Epithelial cell of proximal tubule (primary cell): ENCODE data around the gene DCBLD2. TPM values are rescaled to one million over a fixed set of nuclear protein-coding genes. Genes with fewer than 3 reads are reported as not detected.

Experiments
- DNase-seq: peaks from one replicate; pipeline ENCODE4 v3.0.0-alpha.2; 2011; ENCODE audit warnings: low read depth
- H3K4me3 ChIP-seq: 2 replicates; pipeline ENCODE4 v1.5.1; 2011; ENCODE audit warnings: low read depth, mild to moderate bottlenecking, low read length
- total RNA-seq: library from RNA; depleted of rRNA; stranded (reverse); fragments of >200 nt; gene quantifications from 2 replicates; pipeline ENCODE4 v1.2.3, GENCODE V29; 2015
- TF ChIP-seq, protein P1 (sequence below): conservative IDR thresholded peaks from 2 replicates; pipeline ENCODE4 v1.5.1; 2012; ENCODE audit warnings: low read depth, mild to moderate bottlenecking, low read length

Gene DCBLD2
- total RNA-seq, 1 donor from 2014 or later = 846 TPM

DNA sequence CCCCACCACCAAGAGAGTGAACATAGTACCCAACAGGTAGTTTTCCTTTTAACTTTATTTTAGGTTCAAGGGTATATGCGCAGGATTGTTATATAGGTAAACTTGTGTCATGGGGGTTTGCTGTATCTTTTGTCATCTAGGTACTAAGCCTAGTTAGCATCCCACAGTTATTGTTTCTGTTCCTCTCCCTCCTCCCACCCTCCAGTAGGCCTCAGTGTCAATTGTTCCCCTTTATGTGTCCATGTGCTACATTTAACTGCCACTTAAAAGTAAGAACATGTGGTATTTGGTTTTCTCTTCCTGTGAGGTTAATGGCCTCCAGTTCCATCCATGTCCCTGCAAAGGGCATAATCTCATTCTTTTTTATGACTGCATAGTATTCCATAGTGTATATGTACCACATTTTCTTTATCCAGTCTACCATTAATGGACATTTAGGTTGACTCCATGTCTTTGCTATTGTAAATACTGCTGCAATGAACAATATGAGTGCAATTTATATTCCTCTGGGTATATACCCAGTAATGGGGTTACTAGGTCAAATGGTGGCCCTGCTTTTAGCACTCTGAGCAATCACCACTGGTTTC is 72.2 kb downstream of the DCBLD2 start:
- no peak for DNase-seq
- TF ChIP-seq, protein P1, sequence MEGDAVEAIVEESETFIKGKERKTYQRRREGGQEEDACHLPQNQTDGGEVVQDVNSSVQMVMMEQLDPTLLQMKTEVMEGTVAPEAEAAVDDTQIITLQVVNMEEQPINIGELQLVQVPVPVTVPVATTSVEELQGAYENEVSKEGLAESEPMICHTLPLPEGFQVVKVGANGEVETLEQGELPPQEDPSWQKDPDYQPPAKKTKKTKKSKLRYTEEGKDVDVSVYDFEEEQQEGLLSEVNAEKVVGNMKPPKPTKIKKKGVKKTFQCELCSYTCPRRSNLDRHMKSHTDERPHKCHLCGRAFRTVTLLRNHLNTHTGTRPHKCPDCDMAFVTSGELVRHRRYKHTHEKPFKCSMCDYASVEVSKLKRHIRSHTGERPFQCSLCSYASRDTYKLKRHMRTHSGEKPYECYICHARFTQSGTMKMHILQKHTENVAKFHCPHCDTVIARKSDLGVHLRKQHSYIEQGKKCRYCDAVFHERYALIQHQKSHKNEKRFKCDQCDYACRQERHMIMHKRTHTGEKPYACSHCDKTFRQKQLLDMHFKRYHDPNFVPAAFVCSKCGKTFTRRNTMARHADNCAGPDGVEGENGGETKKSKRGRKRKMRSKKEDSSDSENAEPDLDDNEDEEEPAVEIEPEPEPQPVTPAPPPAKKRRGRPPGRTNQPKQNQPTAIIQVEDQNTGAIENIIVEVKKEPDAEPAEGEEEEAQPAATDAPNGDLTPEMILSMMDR = no peak
- no peak overlapping the region for H3K4me3 ChIP-seq

DNA sequence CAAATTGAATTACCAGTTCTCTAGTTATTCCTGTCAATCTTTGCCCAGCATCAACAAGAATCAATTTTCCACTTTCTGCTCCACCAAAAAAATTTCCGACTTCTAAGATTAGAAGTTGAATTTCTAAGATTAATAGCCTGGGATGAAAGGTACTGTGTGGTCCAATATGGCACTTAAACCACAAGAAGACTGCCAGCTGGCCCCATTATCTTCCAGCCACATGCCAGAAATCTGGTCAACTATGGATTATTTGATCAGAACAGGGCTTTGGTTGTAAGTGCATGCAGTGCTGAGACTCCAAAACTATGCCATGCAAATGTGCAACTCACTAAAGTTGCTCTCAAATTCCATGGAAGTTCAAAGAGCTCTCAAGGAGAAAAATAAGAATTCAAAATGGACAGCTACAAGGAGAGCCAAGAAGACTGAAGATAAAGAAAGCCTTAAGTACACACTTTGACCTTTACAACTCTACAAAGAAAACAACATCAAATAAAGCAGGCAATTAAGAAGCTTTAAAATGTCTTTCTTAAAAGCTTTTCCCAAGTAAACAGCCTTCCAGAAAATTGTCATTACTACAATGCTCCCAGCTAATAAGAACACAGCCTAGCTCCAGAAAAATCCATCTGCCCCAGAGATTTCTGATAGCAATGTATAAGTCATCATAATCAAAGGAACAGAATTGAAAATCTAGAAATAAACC is 74.1 kb downstream of the DCBLD2 start:
- TF ChIP-seq, protein P1 = no peak
- H3K4me3 ChIP-seq = no peak overlapping the region
- no peak for DNase-seq

DNA sequence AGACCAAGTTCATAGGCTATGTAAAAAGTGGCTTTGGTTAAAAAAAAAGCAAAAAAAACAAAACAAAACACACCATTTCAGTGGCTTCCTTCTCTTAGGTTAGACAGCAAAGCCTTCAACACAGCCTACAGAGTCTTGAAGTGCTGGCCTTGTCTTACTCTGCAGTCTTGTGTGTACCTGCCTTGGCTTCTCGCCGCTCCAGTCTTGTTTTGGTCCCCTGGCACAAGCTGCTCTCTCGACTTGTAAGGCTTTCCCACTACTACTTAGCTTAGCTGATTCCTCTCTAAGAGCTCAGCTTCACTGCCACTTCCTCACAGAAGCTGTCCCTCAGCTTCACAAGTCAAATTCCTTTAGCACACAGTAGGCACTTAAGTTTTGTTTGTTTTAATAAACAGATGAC is 75.4 kb downstream of the DCBLD2 start:
- TF ChIP-seq, protein P1 = no peak
- no peak overlapping the region for H3K4me3 ChIP-seq
- DNase-seq = no peak

DNA sequence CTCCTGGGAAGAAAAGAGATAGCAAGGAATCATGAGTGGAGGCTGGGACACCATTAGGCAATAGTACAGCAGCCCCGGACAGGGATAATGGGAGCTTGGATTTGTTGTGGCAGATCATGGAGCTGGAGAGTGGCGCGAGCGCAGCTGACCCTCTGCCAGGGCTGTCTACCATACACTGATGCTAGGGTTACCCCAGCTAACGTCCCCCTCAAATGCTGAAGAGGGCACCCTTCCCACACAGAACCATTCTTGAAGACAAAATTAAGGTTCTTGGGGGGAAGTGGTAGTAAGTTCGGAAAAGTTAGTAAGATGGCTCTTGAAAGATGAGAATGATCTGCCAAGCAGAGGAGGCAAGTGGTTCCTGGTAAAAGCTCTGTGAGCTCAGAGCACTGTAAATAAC is 77.2 kb downstream of the DCBLD2 start:
- DNase-seq = no peak

DNA sequence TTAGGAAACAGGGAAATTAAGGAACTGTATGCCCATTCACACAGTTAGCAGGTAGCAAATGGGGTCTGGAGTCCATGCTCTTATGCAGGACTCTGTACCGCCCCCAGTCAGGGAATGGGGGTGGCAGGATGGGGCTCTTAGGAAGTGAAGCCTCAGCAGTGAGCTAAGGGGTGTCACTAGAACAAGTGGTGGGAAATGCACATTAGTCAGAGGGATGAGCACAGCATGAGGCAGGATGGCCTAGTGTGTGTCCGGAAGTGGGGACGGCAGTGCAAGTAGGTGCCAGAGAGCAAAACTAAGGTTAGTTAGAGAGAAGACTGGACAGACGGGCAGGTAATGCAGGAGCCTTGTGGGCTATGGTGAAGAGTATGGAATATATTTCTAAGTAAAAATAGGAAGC is 77.7 kb downstream of the DCBLD2 start:
- no peak overlapping the region for H3K4me3 ChIP-seq
- DNase-seq = no peak
- TF ChIP-seq, protein P1 = no peak

More for the DNA sequence above, 77.2 kb downstream of the DCBLD2 start:
- H3K4me3 ChIP-seq = no peak overlapping the region
- TF ChIP-seq, protein P1 = no peak

DNA sequence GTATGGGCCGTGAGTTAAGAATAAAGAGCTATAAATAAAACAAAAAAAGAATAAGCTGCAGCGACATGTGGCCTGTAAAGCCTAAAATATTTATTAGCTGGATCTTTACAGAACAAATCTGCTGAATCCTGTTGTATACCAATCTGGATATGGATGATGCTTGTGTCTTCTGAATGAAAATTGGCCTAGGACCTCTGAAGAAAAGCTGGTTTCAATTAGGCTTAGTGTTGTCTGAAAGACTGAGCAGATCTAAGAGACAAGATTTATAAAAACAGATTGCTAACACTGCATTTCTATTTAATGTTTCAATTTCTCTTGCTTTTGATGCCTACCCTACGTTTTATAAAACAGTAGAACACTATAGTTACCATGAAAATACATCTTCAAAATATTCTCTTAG is 80.4 kb downstream of the DCBLD2 start:
- H3K4me3 ChIP-seq = no peak overlapping the region
- TF ChIP-seq, protein P1 = no peak
- no peak for DNase-seq
